ENCODE measurements around the gene RSPH10B.

GRCh38 chr7:6007386-6007785, 36.9 kb upstream of the RSPH10B start:
- TF ChIP-seq CTCF (IDR thresholded peaks at IDR 0.05 in 2 of 3, conservative IDR thresholded peaks at IDR 0.05 in 1 of 3; ENCODE audit: borderline replicate concordance in 1 of 3, insufficient read depth in 1 of 3, low read depth in 2 of 3, low read length in 2 of 3), result no peak
- no peak for TF ChIP-seq POLR2A (IDR thresholded peaks at IDR 0.05; ENCODE audit: borderline replicate concordance, extremely low read depth, insufficient read depth, insufficient read length)
- no peak for TF ChIP-seq YY1 (IDR thresholded peaks at IDR 0.05; ENCODE audit: extremely low read depth, insufficient replicate concordance, low read depth, low read length)
- no peak for TF ChIP-seq ELF1 (IDR thresholded peaks at IDR 0.05; ENCODE audit: borderline replicate concordance, low read depth)
- no peak for TF ChIP-seq REST (IDR thresholded peaks at IDR 0.05; ENCODE audit: low read depth)
- TF ChIP-seq FOSL1 (IDR thresholded peaks at IDR 0.05; ENCODE audit: low read depth), result no peak
- no peak for TF ChIP-seq MAX (IDR thresholded peaks at IDR 0.05)
- no peak for TF ChIP-seq ZFX (IDR thresholded peaks at IDR 0.05)
- TF ChIP-seq EZH2 (IDR thresholded peaks at IDR 0.05), result no peak
- TF ChIP-seq SP1 (IDR thresholded peaks at IDR 0.05; ENCODE audit: low read depth), result no peak
- TF ChIP-seq ZNF274 (IDR thresholded peaks at IDR 0.05; ENCODE audit: low read depth, low read length), result no peak
- no peak for TF ChIP-seq EZH2phosphoT487 (IDR thresholded peaks at IDR 0.05; ENCODE audit: borderline replicate concordance)
- no peak for TF ChIP-seq SRF (IDR thresholded peaks at IDR 0.05; ENCODE audit: low read depth)
